Prostate gland (tissue), 2 donors: Measurements from ENCODE around the gene UNC79. TPM values are rescaled to one million over a fixed set of nuclear protein-coding genes. Genes with fewer than 3 reads are reported as not detected.

Experiments used
- DNase-seq: peaks from one replicate; pipeline ENCODE4 v3.0.0-alpha.2; 2019; ENCODE audit warnings: low spot score
- H3K27ac ChIP-seq, 2 donors: fragments of 200-600 bp; sonication (generic); 2 replicates each; pipeline ENCODE4 v1.5.1; 2017 to 2019
- H3K27me3 ChIP-seq: fragments of 200-600 bp; sonication (generic); replicated peaks from 2 replicates; pipeline ENCODE4 v1.5.1; 2019; ENCODE audit not compliant: insufficient read depth
- H3K36me3 ChIP-seq, 2 donors: fragments of 200-600 bp; sonication (generic); 1 replicate in 1 of 2; 2 replicates in 1 of 2; pipeline versions ENCODE4 v1.5.1 to v1.8.1; 2017 to 2019
- H3K4me1 ChIP-seq: fragments of 200-600 bp; sonication (generic); replicated peaks from 2 replicates; pipeline ENCODE4 v1.5.1; 2019
- H3K4me3 ChIP-seq, 2 donors: fragments of 200-600 bp; sonication (generic); 2 replicates each; pipeline ENCODE4 v1.5.1; 2017 to 2019
- H3K9me3 ChIP-seq: fragments of 200-600 bp; sonication (generic); 2 replicates; pipeline ENCODE4 v1.5.1; 2017
- POLR2A ChIP-seq: fragments of 450-650 bp; IDR thresholded peaks from one replicate; pipeline ENCODE4 v1.6.1; 2016; ENCODE audit warnings: antibody characterized with exemption, mild to moderate bottlenecking
- POLR2AphosphoS5 ChIP-seq: sonication (generic); formaldehyde crosslinking; IDR thresholded peaks from one replicate; pipeline ENCODE4 v1.6.1; 2017; ENCODE audit warnings: antibody characterized with exemption
- WGBS: methylation state at CpG from one replicate; pipeline ENCODE4 v1.1.5; 2018; 5-methylcytosine and 5-hydroxymethylcytosine counted together
- intact Hi-C: fragments of 100-400 bp; cut with DNase I; formaldehyde crosslinking; loops from one replicate; pipeline ENCODE4 v1.14.2; 2022
- total RNA-seq, 2 donors: library from RNA; depleted of rRNA; stranded (reverse); fragments of >200 nt; gene quantifications; one replicate each; pipeline ENCODE4 v1.1.0, GENCODE V29; 2016
- TF ChIP-seq, protein P1 (sequence below), 4 experiments: fragments of 200-600 bp in 2 of 4; fragments of 450-650 bp in 2 of 4; sonication (generic) in 2 of 4; IDR thresholded peaks; 1 replicate in 3 of 4; 2 replicates in 1 of 4; pipeline ENCODE4 v1.5.1; 2016 to 2019; ENCODE audit warnings: antibody characterized with exemption in 4 of 4, mild to moderate bottlenecking in 2 of 4, moderate library complexity in 2 of 4

UNC79 gene
- total RNA-seq, 2 donors from 2014 or later = 0.32 to 1.0 TPM

DNA sequence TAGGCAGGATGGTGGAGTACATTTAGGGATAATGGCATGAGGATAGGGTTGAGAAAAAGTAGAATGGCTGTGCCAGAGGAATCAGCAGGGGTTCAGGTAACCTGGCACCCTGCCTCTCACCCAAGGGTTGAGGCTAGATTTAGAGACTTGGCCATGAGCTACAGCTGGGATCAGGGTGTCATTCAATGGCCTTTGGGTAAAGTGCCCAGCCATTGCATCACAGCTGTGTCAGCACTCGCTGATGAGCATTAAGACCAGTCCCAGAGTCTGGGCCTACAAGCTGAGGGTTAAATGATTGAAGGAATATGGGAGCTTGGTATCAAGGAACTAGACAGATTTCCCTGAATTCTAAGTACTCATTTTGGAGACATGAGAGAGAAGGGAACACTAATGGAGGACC lies 243.6 kb downstream of the UNC79 start:
- Histone ChIP-seq H3K9me3 (no peaks in the 10 kb centered on the region), H3K4me1 (no peaks in the 10 kb centered on the region), H3K27me3 (no peaks in the 10 kb centered on the region), H3K36me3 (no peaks in the 10 kb centered on the region), H3K4me3 (no peak overlapping the region), H3K27ac (no peak overlapping the region)
- WGBS = 83% methylated on average over 1 of the region's 1 CpG
- TF ChIP-seq POLR2AphosphoS5 (no peak), POLR2A (no peak)
- TF ChIP-seq, protein P1, sequence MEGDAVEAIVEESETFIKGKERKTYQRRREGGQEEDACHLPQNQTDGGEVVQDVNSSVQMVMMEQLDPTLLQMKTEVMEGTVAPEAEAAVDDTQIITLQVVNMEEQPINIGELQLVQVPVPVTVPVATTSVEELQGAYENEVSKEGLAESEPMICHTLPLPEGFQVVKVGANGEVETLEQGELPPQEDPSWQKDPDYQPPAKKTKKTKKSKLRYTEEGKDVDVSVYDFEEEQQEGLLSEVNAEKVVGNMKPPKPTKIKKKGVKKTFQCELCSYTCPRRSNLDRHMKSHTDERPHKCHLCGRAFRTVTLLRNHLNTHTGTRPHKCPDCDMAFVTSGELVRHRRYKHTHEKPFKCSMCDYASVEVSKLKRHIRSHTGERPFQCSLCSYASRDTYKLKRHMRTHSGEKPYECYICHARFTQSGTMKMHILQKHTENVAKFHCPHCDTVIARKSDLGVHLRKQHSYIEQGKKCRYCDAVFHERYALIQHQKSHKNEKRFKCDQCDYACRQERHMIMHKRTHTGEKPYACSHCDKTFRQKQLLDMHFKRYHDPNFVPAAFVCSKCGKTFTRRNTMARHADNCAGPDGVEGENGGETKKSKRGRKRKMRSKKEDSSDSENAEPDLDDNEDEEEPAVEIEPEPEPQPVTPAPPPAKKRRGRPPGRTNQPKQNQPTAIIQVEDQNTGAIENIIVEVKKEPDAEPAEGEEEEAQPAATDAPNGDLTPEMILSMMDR (IDR thresholded peaks at IDR 0.05) = no peak
- DNase-seq = no peak
- intact Hi-C loops = no loop called here

DNA sequence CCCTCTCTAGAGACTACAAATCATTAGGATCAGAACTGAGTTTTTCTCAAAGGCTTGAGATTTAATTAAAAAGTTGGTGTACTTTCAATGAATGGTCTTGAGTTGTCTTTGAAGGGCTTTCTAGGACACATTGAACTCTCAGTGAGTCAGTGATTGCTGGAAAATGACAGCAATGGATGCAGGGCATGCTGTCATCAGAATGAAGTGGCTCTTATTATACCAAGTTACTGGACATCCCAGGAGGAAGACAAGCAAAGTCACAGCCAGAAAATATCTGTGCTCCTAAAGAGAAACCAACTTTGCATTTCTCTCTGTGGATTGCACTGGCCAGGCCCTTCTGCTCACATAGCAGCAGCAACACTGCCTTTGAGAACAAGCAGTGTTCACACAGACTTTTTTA lies 244.9 kb downstream of the UNC79 start:
- no peaks in the 10 kb centered on the region for H3K36me3 ChIP-seq
- no peaks in the 10 kb centered on the region for H3K27me3 ChIP-seq
- H3K9me3 ChIP-seq = no peaks in the 10 kb centered on the region
- no peak overlapping the region for H3K27ac ChIP-seq
- H3K4me1 ChIP-seq = no peaks in the 10 kb centered on the region
- no peak overlapping the region for H3K4me3 ChIP-seq
- no peak for TF ChIP-seq POLR2AphosphoS5
- TF ChIP-seq, protein P1 (IDR thresholded peaks at IDR 0.05) = no peak
- TF ChIP-seq POLR2A = no peak
- intact Hi-C loops = no loop called here
- no peak for DNase-seq

DNA sequence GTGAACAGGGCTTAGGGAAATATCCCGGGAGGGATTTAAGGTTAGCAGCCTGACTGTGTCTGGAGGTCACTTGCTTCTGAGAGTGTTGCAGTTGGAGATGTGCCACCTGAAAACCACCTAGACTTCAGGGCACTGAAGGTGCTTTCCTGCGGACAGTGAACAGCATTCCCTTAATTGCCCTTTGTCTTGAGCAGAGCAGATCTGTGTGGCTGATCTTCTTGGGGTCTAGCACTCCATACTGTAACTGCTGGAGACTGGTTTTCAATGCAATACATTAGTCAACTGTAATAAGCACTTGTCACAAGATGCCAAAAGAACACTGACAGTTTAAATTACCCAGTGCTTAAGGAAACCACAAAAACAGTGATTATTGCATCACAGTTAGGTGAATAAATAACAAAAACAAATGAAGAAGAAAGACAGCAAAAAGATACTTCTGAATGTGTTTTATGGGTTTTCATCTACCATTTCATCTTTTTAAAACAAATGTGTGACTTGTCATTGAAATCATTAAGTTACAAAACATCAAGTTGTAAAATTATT lies 245.7 kb downstream of the UNC79 start:
- no peaks in the 10 kb centered on the region for H3K4me1 ChIP-seq
- H3K9me3 ChIP-seq = no peaks in the 10 kb centered on the region
- no peak overlapping the region for H3K27ac ChIP-seq
- no peak for TF ChIP-seq POLR2A
- no peak for TF ChIP-seq POLR2AphosphoS5
- TF ChIP-seq, protein P1 (IDR thresholded peaks at IDR 0.05) = no peak
- no peak overlapping the region for H3K4me3 ChIP-seq
- no peak for DNase-seq
- 87% methylated on average over 2 of the region's 2 CpGs for WGBS
- H3K36me3 ChIP-seq = no peaks in the 10 kb centered on the region
- intact Hi-C loops = no loop called here
- H3K27me3 ChIP-seq = no peaks in the 10 kb centered on the region

DNA sequence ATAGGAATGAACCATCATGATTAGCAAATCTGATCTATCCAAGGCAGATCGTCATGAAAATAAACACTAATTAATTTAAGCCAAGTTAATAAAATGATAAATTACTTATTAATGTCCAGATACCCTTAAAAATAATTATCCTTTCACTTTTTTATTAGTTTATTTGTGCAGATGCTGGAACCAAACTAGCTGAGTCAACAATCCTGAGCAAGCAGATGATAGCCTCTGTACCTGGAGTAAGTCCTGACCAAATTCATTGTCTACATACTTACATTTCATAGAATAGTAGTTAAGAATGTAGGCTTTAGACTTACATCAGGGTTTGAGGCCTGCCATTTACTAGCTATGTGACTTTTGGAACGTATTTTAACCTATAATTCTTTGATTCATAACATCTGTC lies 251.7 kb downstream of the UNC79 start:
- Histone ChIP-seq H3K36me3 (no peaks in the 10 kb centered on the region), H3K9me3 (no peaks in the 10 kb centered on the region), H3K4me3 (no peak overlapping the region), H3K27me3 (no peaks in the 10 kb centered on the region), H3K27ac (no peak overlapping the region), H3K4me1 (no peaks in the 10 kb centered on the region)
- TF ChIP-seq POLR2A = no peak
- TF ChIP-seq POLR2AphosphoS5 = no peak
- TF ChIP-seq, protein P1 (IDR thresholded peaks at IDR 0.05) = no peak
- intact Hi-C loops = no loop called here
- no peak for DNase-seq
- 55% methylated on average over 2 of the region's 2 CpGs for WGBS

DNA sequence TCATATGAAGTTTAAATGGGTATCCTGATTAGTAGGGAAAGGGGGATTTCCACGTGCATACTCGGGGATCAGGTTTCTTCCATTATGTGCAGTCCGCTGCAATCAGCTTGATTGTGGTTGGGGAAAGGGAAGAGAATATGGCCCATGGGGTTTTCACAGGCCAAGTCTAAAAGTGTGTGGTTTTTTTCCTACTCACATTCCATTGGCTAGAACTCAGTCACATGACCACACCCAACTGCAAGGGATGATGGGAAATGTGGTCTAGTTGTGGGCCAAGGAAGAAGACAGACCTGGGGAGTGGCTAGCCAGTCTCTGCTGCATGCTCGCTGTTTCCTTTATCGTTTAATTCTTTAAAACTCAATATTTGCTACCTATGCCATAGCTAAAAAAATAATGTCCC lies 252.5 kb downstream of the UNC79 start:
- WGBS = 64% methylated on average over 5 of the region's 5 CpGs
- Histone ChIP-seq H3K4me1 (no peaks in the 10 kb centered on the region), H3K9me3 (no peaks in the 10 kb centered on the region), H3K27me3 (no peaks in the 10 kb centered on the region), H3K36me3 (no peaks in the 10 kb centered on the region), H3K27ac (no peak overlapping the region), H3K4me3 (no peak overlapping the region)
- TF ChIP-seq POLR2A (no peak), POLR2AphosphoS5 (no peak)
- TF ChIP-seq, protein P1 (IDR thresholded peaks at IDR 0.05) = no peak
- no peak for DNase-seq
- intact Hi-C loops = no loop called here
